HUDEP-2 (cell line): ENCODE measurements around the gene KCNJ4.

ENCODE experiments used
- DNase-seq, 76 experiments: peaks; one replicate each; lab custom pipeline; 2025; ENCODE audit not compliant: unreplicated experiment in 76 of 76; lab: John Stamatoyannopoulos, UW

Gene KCNJ4

DNA sequence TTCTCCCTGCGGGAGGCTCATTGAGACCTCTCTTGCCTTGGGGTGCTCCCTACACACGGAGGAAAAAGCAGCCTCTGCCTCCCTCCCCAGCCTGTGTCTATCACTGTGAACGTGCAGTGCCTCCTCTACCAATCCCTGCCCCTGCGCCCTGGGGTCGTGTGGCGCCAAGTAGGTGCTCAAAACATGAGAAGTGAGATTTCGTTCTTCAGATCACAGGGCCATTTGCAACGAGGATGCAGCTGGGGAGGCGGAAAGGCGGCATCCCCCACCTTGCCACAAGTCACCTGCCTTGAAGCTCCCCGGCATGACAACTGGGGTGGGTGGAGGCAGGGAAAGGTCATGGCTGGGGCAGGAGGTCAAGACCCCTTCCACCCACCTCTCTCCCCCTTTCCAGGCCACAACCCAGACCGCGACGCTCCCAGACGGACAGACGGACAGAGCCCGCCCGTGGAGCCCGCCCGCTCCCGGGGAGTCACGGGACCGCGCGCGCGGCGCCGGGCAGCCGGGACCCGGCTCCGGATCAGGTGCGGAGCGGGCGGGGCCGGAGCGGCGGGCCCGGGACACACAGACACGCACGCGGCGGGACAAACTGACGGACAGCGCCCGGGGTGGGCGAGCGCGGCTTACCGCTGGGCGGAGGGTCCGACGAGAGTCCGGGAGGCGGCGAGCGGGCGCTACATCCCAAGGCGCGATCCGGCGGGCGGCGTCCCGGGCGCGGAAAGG is 485 bp downstream of the KCNJ4 start:
- no peak for DNase-seq

DNA sequence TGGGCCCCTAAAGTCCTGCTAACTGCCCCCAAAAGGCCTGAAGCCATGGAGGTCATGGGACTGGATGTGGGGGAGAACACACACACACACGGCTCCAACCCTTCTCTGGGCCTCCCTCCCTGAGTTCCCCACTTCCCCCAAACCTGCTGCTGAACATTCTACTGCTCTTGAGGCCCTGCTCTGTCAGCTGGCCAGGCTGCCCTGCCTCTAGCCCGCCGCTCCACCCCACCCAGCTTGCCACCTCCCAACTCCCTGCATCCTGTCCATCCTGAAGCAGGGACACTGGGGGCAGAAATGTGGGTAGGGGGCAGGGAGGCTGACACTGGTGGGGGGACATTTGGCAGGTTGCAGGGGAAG is 1.0 kb downstream of the KCNJ4 start:
- no peak for DNase-seq

DNA sequence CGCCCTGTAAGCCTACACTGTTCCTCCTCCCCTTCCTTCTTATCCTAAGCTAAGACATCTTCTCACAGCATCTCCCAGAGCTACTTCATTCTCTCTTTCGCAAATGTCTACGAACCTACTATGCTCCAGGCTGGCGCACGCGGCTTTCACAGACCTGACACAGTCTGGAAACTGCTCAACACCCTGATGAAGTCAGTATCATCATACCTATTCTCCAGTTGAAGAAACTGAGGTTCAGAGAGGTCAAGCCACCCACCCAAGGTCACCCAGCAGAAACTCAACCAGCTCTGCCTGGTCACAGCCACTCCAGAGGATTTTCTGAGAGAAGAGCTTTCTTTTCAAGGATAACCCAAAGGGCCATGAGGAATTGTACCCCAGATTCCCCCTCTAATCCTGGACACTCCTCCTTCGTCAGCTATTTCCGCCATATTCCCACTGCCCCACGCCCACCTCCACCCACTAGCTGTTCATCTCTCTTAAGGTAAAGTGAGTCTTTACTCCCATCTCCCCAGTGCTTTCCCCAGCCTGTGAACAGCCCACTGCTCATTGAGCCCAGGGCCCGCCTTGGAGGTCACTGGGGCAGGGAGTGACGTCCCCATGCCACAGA is 1.8 kb downstream of the KCNJ4 start:
- no peak for DNase-seq

DNA sequence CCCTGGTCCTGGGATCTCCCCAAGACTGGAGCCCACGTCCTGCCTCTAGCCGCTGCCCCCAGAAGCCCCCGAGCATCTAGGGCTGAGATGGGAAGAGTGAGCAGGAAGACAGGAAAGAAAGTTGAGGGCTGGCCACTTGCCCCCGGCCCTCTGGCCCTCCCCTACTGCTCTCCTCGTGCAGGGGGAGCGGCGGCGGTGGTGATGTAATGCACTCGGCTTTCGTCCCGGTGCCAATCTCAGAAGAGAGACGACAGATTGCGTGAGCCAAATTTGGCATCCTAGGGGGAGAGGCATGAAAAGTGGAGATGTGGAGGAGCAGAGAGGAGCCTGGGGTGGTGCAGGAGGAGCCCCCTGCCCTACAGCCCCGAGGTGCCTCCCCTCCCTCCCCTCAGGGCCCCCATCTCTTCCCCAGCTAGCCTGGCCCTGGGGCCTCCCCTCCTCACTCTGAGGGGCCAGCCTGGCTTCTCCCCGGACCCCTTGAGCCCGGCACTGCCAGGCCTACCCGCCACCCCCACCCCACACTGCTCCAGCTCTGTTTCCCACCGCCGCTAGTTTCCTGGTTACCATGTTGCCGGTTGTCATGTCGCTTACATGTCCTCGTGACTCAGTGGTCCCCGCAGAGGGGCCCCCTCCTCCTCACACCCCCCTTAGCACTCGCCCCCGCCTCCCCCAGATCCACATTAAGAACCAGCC is 2.5 kb downstream of the KCNJ4 start:
- DNase-seq, result no peak

DNA sequence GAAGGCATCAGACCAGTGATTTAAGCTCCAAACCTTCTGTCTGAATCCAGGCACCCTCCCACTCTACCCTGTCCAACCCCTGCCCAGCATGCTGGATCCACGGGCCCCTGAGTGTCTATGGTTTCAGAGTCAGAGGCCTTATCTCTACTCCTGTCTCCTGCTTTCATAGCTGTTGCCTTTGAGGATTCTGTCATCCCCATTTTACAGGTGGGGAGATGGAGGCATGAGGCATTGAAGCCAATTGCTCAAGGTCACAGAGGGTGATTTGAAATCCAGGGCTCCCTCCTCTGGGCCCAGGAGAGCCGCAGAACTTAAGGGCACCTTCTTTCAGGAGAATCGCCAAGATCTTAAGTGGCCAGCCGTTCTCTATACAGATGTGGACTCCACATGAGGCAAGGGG is 3.1 kb downstream of the KCNJ4 start:
- no peak for DNase-seq

DNA sequence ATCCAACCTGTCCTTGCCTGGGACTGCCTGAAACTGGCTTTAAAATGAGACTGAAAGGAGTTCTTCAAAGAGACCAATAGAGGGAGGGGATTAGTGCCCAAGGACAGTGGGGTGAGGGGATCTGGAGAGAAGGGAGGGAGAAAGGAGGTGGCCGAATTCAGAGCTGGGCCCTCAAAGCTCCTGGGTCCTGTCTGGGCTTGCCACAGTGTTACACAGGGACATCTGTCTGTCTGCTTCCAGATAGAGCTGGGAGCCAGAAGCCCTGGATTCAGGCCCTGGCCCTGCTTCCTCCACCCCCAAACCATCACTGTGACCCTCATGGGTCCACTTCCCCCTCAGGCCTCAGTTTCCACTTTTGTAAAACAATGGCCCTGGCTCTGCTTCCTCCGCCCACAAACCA is 3.6 kb downstream of the KCNJ4 start:
- DNase-seq, result no peak

DNA sequence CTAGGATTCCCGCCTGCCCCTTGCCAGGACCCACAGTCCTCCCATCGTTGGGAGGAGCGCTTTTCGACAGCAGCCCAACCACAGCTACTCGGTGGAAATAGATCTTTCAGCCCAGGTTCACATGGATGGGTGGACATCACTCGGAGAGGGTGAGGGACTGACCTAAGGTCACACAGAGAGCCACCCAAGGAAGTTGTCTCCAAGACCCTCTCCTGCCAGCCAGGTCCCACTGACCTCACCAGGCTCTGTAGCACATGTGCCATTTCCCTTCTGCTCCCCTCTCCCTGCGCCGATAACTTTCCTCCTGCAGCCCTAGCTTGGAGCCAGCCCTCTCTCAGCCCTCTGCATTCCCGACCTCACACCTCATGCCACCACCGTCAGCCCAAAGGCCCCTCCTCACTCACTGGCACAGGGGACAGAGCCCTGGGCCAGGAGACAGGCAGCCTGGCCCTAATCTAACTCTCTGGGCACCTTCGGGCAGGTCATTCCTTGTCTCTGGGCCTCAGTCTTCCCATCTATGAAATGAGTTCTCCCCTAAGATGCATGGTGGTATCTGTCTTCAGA is 4.7 kb downstream of the KCNJ4 start:
- no peak for DNase-seq

DNA sequence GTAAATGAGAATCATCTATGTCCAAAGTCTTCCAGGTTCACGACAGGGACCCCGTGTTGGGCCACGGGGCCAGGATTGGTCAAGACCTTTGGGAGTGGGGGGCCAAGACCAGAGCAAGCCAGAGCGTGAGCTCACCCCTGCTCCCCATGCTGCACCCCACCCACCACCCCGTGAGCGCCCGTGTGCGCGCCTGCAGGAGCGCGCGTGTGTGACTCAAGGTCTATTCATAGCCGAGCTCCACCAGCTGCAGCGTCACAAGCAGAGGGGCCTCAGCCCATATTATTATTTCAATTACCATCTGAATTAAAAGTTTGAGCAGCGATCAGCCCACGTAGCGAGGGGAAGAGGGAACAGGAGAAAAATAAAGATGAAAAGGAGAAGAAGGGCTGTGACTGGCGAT is 5.2 kb downstream of the KCNJ4 start:
- DNase-seq, result no peak

DNA sequence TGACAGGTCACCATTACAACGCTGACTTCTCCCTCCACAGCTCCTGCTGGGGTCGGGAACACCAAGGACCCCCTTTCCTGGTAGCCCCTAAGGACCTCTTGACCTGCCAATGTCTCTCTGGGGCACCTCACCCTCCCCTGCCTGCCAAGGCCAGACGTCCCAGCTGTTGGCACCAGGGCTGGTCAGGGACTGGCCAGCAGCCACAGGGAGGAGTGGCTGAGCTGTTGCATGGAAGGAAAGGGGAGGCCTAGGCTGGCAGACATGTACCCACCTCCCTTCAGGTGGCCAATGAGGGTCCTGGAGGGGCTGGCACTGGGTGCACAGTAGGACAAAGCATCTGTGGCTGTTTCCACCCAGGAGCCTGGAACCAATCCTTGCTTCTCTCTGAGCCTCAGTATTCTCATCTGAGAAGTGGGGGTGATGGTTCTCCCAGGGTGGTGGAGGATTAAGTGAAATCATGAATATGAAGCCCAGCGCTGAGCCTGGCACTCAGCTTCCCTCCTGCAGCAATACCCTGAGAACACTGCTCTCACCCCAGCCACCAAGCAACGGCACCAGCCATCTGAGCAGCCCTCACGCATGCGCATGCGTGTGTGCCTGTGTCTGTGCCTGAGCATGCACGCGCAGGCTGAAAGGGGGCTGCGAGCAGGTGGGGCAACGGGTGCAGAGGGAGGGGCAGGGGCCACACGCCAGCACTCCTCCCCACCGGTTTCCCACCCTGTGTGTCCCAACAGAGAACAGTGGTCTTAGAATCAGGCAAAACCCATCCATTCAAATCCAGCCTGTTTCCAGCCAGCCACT is 5.9 kb downstream of the KCNJ4 start:
- DNase-seq, result no peak

DNA sequence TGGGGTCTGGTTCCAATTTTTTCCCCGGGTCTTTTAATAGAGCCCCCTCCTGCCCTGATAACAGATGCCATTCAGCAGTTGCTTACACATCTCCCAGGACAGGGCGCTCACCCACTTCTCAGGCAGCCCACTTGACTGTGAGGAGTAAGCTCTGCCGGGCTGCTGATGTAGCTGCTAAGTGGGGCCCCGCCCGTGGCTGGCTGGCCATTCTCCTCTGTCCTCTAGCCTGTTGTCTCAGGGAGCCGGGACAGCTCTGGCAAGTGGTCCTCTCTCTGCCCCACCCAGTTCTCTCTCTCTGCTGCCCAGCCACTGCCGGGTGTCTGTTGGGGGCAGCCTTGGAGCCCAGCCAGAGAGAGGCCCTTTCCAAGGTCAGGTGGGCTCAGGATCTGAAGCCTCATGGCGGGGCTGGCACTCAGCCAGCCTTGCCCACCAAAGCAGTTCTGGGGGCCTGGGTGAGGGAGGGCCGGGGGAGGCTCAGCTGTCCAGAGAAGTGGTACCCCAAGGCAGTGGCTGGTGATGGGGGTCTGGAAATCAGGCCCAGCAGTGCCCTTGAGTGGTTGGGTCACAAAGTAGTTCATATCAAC is 8.9 kb downstream of the KCNJ4 start:
- DNase-seq, result peak in 2 of 76 experiments; percentile 3 to 8

DNA sequence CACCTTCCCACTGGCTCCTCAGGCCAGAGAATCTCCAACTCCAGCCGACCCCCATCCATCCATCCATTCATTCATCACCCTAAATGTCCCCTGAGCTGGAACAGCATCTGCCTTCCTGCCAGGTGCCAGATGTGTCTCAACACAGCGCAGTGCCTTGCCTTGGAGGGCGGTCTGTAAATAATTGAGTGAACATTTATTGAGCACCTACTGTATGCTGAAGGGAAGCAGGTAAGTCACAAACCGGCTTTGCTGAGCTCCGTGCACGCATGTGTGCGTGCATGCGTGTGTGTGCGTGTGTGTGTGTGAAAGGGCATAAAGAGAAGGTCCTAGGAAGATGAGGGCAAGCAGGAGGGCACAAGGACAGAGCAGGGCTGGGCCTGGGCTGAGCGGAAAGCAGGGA is 10.2 kb downstream of the KCNJ4 start:
- DNase-seq, result no peak

DNA sequence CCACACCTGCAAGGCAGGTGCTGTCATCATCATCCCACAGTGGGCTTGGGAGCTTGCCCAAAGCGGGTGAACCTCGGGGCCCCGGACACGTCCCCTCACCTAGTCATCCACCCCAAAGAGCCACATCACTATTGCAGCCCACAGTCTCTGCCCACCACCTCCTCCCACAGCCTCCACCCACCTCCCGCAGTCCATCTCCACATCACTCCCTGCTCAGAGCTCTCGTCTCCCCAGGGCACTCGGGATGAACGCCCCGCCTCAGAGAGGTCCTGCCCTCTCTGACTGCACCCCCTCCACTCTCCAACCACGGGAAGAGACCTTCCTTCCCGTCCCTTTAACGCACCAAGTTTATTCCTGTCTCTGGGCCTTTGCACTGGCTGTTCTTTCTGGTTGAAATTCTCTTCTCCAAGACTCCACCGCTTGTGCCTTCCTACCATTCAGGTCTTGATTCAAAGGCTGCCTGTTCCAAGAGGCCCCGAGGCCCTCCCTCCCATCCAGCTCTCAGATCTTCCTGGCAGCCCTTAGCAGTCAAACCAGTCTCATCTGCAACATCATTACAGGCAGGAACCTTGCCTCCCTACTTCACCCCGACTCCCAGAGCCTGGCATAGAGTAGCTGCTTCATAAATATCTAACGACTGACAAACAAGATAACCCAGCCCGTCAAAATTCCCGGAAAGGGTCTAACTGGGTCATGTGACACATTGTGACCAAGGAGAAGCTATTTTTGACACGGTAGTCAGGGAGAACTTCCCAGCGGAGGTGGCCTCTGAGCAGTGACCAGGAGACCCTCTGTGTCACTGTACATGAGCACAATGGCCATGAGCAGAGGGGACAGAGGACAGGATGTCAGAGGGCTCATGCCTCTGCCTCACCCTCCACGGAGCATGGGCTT is 11.1 kb downstream of the KCNJ4 start:
- no peak for DNase-seq

DNA sequence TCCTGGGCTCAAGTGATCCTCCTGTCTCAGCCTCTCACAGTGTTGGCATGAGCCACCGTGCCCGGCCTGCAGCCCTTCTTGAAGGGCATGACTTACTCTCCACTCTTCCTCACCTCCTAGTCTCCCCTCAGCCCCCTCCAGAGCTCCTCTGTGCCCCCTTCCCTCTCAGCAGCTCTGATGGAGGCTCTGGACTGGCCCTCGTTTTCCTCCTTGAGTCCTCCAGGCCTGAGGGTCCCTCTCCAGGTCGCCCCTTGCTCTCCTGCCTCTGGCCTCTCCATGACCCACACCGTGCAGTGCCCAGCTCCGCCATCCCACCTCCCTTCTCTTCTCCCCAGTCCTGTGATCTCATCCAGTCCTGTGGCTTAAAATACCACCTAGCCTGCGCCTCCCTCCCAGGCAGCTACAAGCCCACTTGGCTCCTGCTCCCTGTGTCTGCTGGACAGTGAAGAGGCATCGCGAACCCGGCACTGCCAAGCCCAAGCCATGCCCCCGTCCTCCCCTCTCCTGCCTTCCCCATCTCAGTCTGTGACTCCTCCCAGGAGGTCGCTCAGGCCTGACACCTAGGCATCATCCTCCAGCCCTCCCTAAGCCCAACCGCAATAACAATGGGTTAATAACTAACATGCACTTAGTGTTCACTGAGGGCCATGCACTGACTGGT is 11.9 kb downstream of the KCNJ4 start:
- no peak for DNase-seq

DNA sequence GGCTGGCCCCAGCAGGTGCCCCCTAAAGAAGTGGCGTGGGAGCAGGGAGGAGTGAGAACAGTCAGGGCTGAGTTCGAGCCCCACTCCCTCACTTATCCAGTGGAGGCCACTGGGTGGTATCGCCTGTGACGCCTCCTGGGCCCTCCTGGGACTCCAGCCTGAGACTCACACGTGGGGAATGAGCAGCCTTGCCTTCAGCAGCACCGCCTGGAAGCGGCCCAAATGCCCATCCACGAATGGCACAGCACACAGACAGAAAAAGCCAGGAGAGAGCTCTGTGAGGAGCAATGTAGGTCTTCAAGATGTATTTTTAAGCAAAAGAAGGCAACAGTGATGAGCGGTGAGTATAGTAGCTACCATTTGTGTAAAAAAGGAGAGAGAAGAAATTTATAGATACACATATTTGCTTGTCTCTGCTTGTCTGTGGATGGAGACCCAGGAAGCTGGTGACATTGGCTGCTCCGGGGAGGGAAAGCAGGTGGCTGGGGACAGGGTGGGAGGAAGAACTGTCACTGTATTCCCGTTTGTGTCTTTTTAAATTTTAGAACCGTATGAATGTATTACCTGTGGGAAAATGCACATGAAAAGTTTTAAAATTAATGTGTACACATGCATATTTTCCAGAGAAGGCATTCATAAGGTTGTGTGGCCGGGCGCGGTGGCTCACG is 13.2 kb downstream of the KCNJ4 start:
- DNase-seq, result no peak

DNA sequence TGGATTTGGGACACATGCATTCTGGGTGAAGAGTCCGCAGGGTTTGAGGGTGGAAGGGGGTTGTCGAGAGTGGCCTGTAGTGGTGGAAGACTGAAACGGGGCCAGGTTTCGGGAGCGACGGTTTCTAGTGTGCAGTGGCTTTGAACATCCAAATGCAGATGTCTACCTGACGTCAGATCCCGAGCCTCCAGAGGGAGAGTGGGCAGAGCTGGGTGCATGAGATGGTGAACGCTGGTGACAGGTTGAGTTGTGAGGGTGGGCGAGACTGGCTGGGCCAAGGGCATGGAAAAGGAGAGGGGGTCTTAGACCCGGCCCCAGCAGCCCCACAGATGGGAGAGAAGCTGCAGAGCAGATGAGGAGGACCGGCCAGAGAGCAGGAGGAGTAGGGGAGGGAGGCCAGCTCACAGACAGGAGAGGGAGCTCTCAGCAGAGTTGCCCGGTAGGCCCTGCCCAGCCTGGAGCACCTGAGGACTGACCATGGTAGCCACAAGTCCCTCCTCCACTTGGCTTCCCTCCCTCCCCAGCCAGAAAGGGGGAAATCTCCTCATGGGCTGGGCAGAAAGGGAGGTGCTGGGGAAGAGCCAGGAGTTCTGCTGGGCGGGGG is 14.2 kb downstream of the KCNJ4 start:
- DNase-seq, result no peak

DNA sequence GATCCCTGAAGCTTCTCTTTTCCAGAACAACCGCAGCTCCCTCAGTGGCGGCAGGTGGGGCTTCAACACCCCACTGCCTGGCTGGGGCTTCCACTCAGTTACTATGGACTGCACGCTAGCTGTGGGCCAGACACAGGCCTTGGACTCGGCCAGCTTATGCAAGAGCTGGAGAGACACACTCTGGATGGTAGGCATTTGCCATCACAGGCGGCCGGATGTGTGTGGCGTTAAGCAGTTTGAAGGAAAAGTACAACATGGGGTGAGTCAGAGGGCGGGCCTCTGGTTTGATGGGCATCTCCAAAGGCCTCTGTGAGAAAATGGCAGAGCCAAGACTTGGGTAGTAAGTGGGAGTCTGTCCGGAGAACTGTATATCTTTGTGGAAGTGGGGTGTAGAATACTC is 17.6 kb downstream of the KCNJ4 start:
- DNase-seq, result no peak

DNA sequence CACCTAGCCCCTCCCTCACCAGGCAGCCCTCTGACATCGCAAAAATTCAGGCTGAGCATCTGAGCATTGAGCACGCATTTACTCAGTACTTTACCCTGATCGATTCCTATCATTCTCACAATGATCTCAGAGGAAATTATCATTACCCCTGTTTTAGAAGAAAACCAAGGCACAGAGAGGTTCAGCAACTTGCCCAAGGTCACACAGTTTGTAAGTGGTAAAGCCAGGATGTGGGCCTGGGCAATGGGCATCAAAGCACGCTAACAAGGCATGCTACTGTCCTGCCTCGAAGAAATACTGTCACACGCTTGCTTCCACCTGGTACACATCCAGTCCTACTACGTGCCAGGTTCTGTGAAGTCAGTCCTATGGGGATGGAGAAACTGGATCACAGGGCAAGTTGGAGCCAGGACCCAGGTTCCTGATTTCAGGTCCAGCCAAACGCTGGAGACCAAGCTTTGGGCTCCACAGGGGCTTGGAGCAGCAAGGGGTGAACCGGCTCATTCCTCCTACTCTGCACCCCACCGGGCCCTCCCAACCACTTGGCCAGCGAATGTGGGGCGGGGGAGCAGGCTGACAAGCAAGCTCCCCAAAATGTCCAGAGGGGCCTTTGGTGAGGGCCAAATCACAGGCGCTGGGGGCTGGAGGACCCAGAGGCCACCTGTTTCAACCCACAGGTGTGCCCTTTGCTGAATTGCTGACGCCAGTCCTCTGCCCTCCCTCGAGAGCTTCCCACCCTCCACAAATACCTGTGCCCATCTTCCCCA is 18.2 kb downstream of the KCNJ4 start:
- no peak for DNase-seq

DNA sequence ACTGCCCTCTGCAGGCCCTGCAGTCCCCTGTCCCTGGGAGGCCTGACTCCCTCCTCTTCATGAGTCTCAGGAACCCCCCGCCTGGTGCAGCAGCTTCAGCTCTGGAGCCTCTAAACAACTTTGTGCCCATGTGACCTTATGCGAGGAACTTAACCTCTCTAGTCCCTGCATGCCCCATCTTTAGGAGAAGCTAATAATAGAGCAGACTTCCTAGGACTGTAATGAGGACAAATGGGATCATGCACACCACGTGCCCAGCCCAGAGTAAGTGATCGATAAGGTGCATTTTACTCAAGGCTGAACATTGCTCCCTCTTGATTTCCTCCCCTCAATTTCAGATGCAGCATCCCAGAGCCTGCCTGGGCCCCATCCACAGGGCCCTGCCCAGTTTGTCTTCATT is 19.0 kb downstream of the KCNJ4 start:
- no peak for DNase-seq
